Fibroblast of lung (primary cell): ENCODE data around the gene CLEC4A. TPM values are rescaled to one million over a fixed set of nuclear protein-coding genes. Genes with fewer than 3 reads are reported as not detected.

Source experiments
- DNase-seq, 2 donors: peaks; one replicate each; pipeline versions ENCODE4 v3.0.0 to v3.0.0-alpha.2; 2010; ENCODE audit warnings: low read depth in 2 of 2
- H2AFZ ChIP-seq: 2 replicates; pipeline ENCODE4 v1.5.1; 2012; ENCODE audit warnings: low read length, control low read depth, inconsistent platforms
- H3K27ac ChIP-seq: 2 replicates; pipeline ENCODE4 v1.5.1; 2011; ENCODE audit warnings: low read length, control low read depth; ENCODE audit not compliant: insufficient read depth
- H3K27me3 ChIP-seq: 2 replicates; pipeline ENCODE4 v1.5.1; 2011; ENCODE audit warnings: mild to moderate bottlenecking, low read length; ENCODE audit not compliant: control insufficient read depth, insufficient read depth
- H3K36me3 ChIP-seq: 2 replicates; pipeline ENCODE4 v1.5.1; 2011; ENCODE audit warnings: low read length; ENCODE audit not compliant: control insufficient read depth, insufficient read depth
- H3K4me1 ChIP-seq: 2 replicates; pipeline ENCODE4 v1.5.1; 2011; ENCODE audit warnings: low read length; ENCODE audit not compliant: control insufficient read depth, insufficient read depth; ENCODE audit errors: extremely low read depth
- H3K4me2 ChIP-seq: 2 replicates; pipeline ENCODE4 v1.5.1; 2011; ENCODE audit warnings: low read length, control low read depth; ENCODE audit not compliant: insufficient read depth; ENCODE audit errors: extremely low read depth
- H3K4me3 ChIP-seq, 4 experiments: fragments of 200-600 bp in 1 of 4; sonication (generic) in 1 of 4; replicated peaks in 1 of 4; 2 replicates each; pipeline ENCODE4 v1.5.1; 2011 to 2016; ENCODE audit warnings: low read length in 4 of 4, low read depth in 3 of 4, mild to moderate bottlenecking in 3 of 4, control low read depth in 2 of 4, inconsistent platforms in 1 of 4, mixed read lengths in 1 of 4; ENCODE audit not compliant: insufficient read depth in 1 of 4; ENCODE audit errors: control extremely low read depth in 1 of 4
- H3K79me2 ChIP-seq: 2 replicates; pipeline ENCODE4 v1.5.1; 2012; ENCODE audit warnings: mild to moderate bottlenecking, low read length, inconsistent platforms; ENCODE audit not compliant: control insufficient read depth, insufficient read depth
- H3K9ac ChIP-seq: 2 replicates; pipeline ENCODE4 v1.5.1; 2011; ENCODE audit warnings: mild to moderate bottlenecking, low read length, control low read depth; ENCODE audit not compliant: insufficient read depth
- H3K9me3 ChIP-seq: 2 replicates; pipeline ENCODE4 v1.5.1; 2012; ENCODE audit warnings: low read depth, low read length; ENCODE audit not compliant: control insufficient read depth, insufficient read depth
- H4K20me1 ChIP-seq: 2 replicates; pipeline ENCODE4 v1.5.1; 2011; ENCODE audit warnings: low read length; ENCODE audit not compliant: control insufficient read depth, insufficient read depth; ENCODE audit errors: extremely low read depth
- CTCF ChIP-seq, 2 donors: IDR thresholded peaks in 1 of 2; conservative IDR thresholded peaks in 1 of 2; 1 replicate in 1 of 2; 2 replicates in 1 of 2; pipeline ENCODE4 v1.5.1; 2011 to 2012; ENCODE audit warnings: low read length in 2 of 2, control low read depth in 1 of 2, inconsistent platforms in 1 of 2, low read depth in 1 of 2, mild to moderate bottlenecking in 1 of 2
- EZH2 ChIP-seq: IDR thresholded peaks from 2 replicates; pipeline ENCODE4 v1.5.1; 2012; ENCODE audit warnings: low read length, control low read depth, mild to moderate bottlenecking; ENCODE audit errors: missing control alignments
- polyA plus RNA-seq, 2 donors: library from polyadenylated mRNA; depleted of rRNA in 1 of 2; stranded (reverse) in 1 of 2; unstranded in 1 of 2; fragments of >200 nt; gene quantifications; 2 replicates each; pipeline ENCODE4 v1.2.1, GENCODE V29; 2011 to 2012; ENCODE audit warnings: missing spikeins in 1 of 2
- total RNA-seq: library from RNA; depleted of rRNA; stranded (reverse); fragments of >200 nt; gene quantifications from 2 replicates; pipeline ENCODE4 v1.2.1, GENCODE V29; 2014

The CLEC4A gene
- total and polyA plus RNA-seq, 2 donors (not counting 1 experiment from before 2014, with no cell fraction given), result 0.26 to 0.33 TPM

GRCh38 chr12:8077207-8077606, 46.2 kb upstream of the CLEC4A start:
- H3K9me3 ChIP-seq, result no peaks in the 10 kb centered on the region
- no peak overlapping the region for H3K4me3 ChIP-seq
- H3K9ac ChIP-seq, result no peak overlapping the region
- H4K20me1 ChIP-seq, result no peaks in the 10 kb centered on the region
- H3K79me2 ChIP-seq, result peaks cover under 1% of the 10 kb centered on the region
- no peak overlapping the region for H3K27ac ChIP-seq
- no peaks in the 10 kb centered on the region for H3K4me1 ChIP-seq
- peak overlapping the region; percentile 7 for H3K4me2 ChIP-seq
- no peaks in the 10 kb centered on the region for H3K27me3 ChIP-seq
- TF ChIP-seq EZH2, result no peak
- TF ChIP-seq CTCF (conservative IDR thresholded peaks at IDR 0.05 in 1 of 2, IDR thresholded peaks at IDR 0.05 in 1 of 2; ENCODE audit: low read depth in 1 of 2, low read length in 2 of 2), result no peak
- DNase-seq, result peak; percentile 39 to 47
- H2AFZ ChIP-seq, result no peak overlapping the region
- H3K36me3 ChIP-seq, result no peaks in the 10 kb centered on the region

- Histone ChIP-seq H2AFZ (no peak overlapping the region), H3K9me3 (no peaks in the 10 kb centered on the region), H3K36me3 (no peaks in the 10 kb centered on the region), H3K79me2 (peaks cover 13% of the 10 kb centered on the region), H3K27me3 (no peaks in the 10 kb centered on the region), H3K27ac (no peak overlapping the region), H4K20me1 (no peaks in the 10 kb centered on the region), H3K4me1 (no peaks in the 10 kb centered on the region), H3K4me3 (no peak overlapping the region), H3K9ac (no peak overlapping the region), H3K4me2 (no peak overlapping the region)
- TF ChIP-seq CTCF (conservative IDR thresholded peaks at IDR 0.05 in 1 of 2, IDR thresholded peaks at IDR 0.05 in 1 of 2; ENCODE audit: low read depth in 1 of 2, low read length in 2 of 2), result peak; percentile 61 to 63
- TF ChIP-seq EZH2, result no peak
- DNase-seq, result peak; percentile 73 to 87
Observed at GRCh38 chr12:8078398-8078797, 45.0 kb upstream of the CLEC4A start.

GRCh38 chr12:8078916-8079315, 44.5 kb upstream of the CLEC4A start:
- TF ChIP-seq EZH2 (no peak), CTCF (conservative IDR thresholded peaks at IDR 0.05 in 1 of 2, IDR thresholded peaks at IDR 0.05 in 1 of 2; ENCODE audit: low read depth in 1 of 2, low read length in 2 of 2) (no peak)
- H3K36me3 ChIP-seq, result no peaks in the 10 kb centered on the region
- H4K20me1 ChIP-seq, result no peaks in the 10 kb centered on the region
- H3K4me2 ChIP-seq, result no peak overlapping the region
- no peak overlapping the region for H3K9ac ChIP-seq
- H3K9me3 ChIP-seq, result no peaks in the 10 kb centered on the region
- DNase-seq, result no peak
- no peak overlapping the region for H3K27ac ChIP-seq
- no peak overlapping the region for H2AFZ ChIP-seq
- no peaks in the 10 kb centered on the region for H3K27me3 ChIP-seq
- H3K79me2 ChIP-seq, result peaks cover 18% of the 10 kb centered on the region
- no peak overlapping the region for H3K4me3 ChIP-seq
- H3K4me1 ChIP-seq, result no peaks in the 10 kb centered on the region
